ENCODE results near the gene BRICD5.

- TF ChIP-seq CTCF (IDR thresholded peaks at IDR 0.05) (no peak), ZFX (IDR thresholded peaks at IDR 0.05; ENCODE audit: borderline replicate concordance) (no peak)
Observed at GRCh38 chr16:2209258-2210008, 1.2 kb downstream of the BRICD5 start.
